ENCODE measurements around the gene MKRN2OS.

The MKRN2OS gene

DNA sequence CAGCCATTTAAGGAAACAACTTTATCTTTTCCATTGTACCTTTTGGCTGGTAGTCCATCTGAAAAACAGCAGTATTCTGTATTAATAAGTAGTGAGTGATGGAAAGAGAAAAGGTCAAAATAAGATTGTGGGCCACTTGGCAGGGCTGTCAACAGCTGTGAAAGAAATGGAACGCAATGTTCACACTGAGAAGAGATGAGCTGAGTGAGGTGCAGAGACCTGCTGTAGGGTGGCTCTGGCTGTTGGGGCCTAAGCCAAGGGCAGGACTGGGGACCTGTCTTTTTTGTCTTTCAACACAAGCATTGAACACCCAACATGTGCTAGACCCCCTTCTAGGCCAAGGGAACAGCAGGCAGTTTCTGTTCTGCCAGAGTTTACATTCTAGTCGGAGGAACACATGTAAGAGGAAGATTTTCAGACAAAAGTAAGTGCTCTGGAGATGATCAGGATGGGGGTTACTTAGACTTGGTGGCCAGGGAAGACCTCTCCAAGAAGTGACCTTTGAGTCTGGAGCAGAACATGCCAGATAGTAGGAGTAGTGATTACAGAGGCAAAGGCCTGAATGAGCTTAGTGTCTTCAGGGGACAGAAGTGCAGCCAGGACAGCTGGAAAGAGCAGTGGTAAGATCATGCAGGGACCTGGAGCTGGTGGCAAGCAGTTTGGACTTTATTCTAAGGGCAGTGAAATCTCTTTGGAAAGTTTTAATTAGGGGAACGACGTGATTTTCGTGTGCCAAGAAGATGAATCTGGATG is 31.4 kb downstream of the MKRN2OS start:
- no peak overlapping the region for H2AFZ ChIP-seq (ENCODE audit: low read depth, low read length, severe bottlenecking)
- no peak overlapping the region for H3K4me2 ChIP-seq (ENCODE audit: low read depth, low read length, poor library complexity, severe bottlenecking)
- no peaks in the 10 kb centered on the region for H3K79me2 ChIP-seq (ENCODE audit: insufficient read depth, low read length)
- H3F3A ChIP-seq (ENCODE audit: insufficient read depth) = no peaks in the 10 kb centered on the region
- no peaks in the 10 kb centered on the region for H4K20me1 ChIP-seq (ENCODE audit: low read depth, low read length)
- no peak overlapping the region for H3K27ac ChIP-seq (ENCODE audit: low read depth, low read length)
- no peaks in the 10 kb centered on the region for H3K9me2 ChIP-seq (replicated peaks; ENCODE audit: insufficient read depth, low read length)
- H3K9me3 ChIP-seq (ENCODE audit: insufficient read depth, low read length) = no peaks in the 10 kb centered on the region
- H3K9ac ChIP-seq (ENCODE audit: low read length) = no peak overlapping the region
- H3K27me3 ChIP-seq (ENCODE audit: low read length) = no peaks in the 10 kb centered on the region
- H3K4me3 ChIP-seq (ENCODE audit: insufficient read depth, low read length, poor library complexity, severe bottlenecking) = no peak overlapping the region
- H3K36me3 ChIP-seq (ENCODE audit: low read length) = no peaks in the 10 kb centered on the region
- no peak for TF ChIP-seq CTCF (IDR thresholded peaks at IDR 0.05; ENCODE audit: insufficient read depth, low read length, poor library complexity, severe bottlenecking)
- no peak for TF ChIP-seq EZH2phosphoT487 (conservative IDR thresholded peaks at IDR 0.05; ENCODE audit: low read length)

DNA sequence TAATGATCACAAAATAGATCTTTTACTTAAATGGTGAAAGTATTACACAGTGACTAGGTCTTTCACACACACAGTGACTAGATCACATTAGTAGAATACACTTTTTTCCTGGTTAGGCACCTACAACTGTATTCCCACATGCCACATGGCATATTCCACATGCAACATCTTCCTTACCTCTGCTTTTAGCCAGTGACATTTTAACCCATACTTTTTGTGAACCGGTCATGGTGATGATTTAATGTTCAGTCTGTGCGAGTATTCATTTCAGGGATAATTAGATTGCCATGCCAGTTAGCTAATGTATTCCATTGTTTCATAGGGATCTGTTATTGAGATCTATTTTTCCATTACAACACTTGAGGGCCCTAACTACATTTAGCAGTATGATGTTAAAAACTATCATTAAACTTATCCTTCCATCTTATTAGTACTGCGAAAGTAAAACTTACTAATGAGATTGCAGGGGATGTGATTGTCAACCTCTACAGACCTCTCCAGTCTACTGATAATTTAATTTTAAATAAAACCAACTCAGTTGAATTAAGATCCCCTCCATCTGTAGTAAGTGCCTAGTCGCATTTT is 32.7 kb downstream of the MKRN2OS start:
- no peak overlapping the region for H3K4me2 ChIP-seq (ENCODE audit: low read depth, low read length, poor library complexity, severe bottlenecking)
- no peaks in the 10 kb centered on the region for H4K20me1 ChIP-seq (ENCODE audit: low read depth, low read length)
- no peaks in the 10 kb centered on the region for H3K79me2 ChIP-seq (ENCODE audit: insufficient read depth, low read length)
- no peaks in the 10 kb centered on the region for H3K9me2 ChIP-seq (replicated peaks; ENCODE audit: insufficient read depth, low read length)
- H3K4me3 ChIP-seq (ENCODE audit: insufficient read depth, low read length, poor library complexity, severe bottlenecking) = no peak overlapping the region
- no peaks in the 10 kb centered on the region for H3K36me3 ChIP-seq (ENCODE audit: low read length)
- no peak overlapping the region for H3K27ac ChIP-seq (ENCODE audit: low read depth, low read length)
- TF ChIP-seq EZH2phosphoT487 (conservative IDR thresholded peaks at IDR 0.05; ENCODE audit: low read length) (no peak), CTCF (IDR thresholded peaks at IDR 0.05; ENCODE audit: insufficient read depth, low read length, poor library complexity, severe bottlenecking) (no peak)
- H3F3A ChIP-seq (ENCODE audit: insufficient read depth) = no peaks in the 10 kb centered on the region
- H3K9ac ChIP-seq (ENCODE audit: low read length) = no peak overlapping the region
- H2AFZ ChIP-seq (ENCODE audit: low read depth, low read length, severe bottlenecking) = no peak overlapping the region
- no peaks in the 10 kb centered on the region for H3K9me3 ChIP-seq (ENCODE audit: insufficient read depth, low read length)
- H3K27me3 ChIP-seq (ENCODE audit: low read length) = no peaks in the 10 kb centered on the region

DNA sequence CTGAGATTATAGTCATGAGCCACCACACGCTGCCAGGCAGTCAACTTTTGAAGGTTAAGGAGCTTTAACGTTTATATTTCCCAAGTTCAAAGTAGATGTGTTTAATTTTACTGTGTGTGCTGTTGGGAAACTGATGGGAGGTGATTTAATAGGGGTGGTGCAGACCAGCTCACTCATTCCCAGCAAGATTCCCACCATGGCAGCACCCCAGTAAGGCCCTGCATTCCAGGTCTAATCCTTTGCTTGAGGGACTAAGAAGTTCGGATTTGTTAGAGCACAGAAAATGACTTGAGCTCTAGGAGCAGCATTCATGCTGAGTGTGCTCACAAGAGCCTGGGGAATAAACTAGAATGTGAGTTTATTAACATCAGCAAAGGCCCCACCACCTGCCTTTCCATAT is 35.8 kb downstream of the MKRN2OS start:
- TF ChIP-seq EZH2phosphoT487 (conservative IDR thresholded peaks at IDR 0.05; ENCODE audit: low read length) (no peak), CTCF (IDR thresholded peaks at IDR 0.05; ENCODE audit: insufficient read depth, low read length, poor library complexity, severe bottlenecking) (no peak)
- no peak overlapping the region for H3K9ac ChIP-seq (ENCODE audit: low read length)
- H3K4me2 ChIP-seq (ENCODE audit: low read depth, low read length, poor library complexity, severe bottlenecking) = no peak overlapping the region
- H2AFZ ChIP-seq (ENCODE audit: low read depth, low read length, severe bottlenecking) = no peak overlapping the region
- H3K9me3 ChIP-seq (ENCODE audit: insufficient read depth, low read length) = no peaks in the 10 kb centered on the region
- no peaks in the 10 kb centered on the region for H3K27me3 ChIP-seq (ENCODE audit: low read length)
- H3F3A ChIP-seq (ENCODE audit: insufficient read depth) = no peaks in the 10 kb centered on the region
- no peak overlapping the region for H3K4me3 ChIP-seq (ENCODE audit: insufficient read depth, low read length, poor library complexity, severe bottlenecking)
- H3K36me3 ChIP-seq (ENCODE audit: low read length) = no peaks in the 10 kb centered on the region
- no peak overlapping the region for H3K27ac ChIP-seq (ENCODE audit: low read depth, low read length)
- H3K79me2 ChIP-seq (ENCODE audit: insufficient read depth, low read length) = no peaks in the 10 kb centered on the region
- no peaks in the 10 kb centered on the region for H4K20me1 ChIP-seq (ENCODE audit: low read depth, low read length)
- no peaks in the 10 kb centered on the region for H3K9me2 ChIP-seq (replicated peaks; ENCODE audit: insufficient read depth, low read length)

Measured in SU-DHL-6 (cell line).